C4-2B (cell line): Measurements from ENCODE around the gene MSRB3.
"Not testable (repeated sequence)": the region's sequence is repeated elsewhere in the genome, so short reads cannot be mapped to it uniquely, and the experiment has no call there.

ENCODE experiments used
- H3K27ac ChIP-seq: fragments of 450-650 bp; 2 replicates; pipeline ENCODE4 v1.5.1; 2017
- CTCF ChIP-seq: fragments of 450-650 bp; conservative IDR thresholded peaks from 2 replicates; pipeline ENCODE4 v1.5.1; 2017; ENCODE audit warnings: mild to moderate bottlenecking
- ZFX ChIP-seq: fragments of 450-650 bp; IDR thresholded peaks from 2 replicates; pipeline ENCODE4 v1.6.1; 2017

The MSRB3 gene

GRCh38 chr12:65465766-65466547 is 187.5 kb downstream of the MSRB3 start:
- H3K27ac ChIP-seq = no peak overlapping the region
- no peak for TF ChIP-seq CTCF
- TF ChIP-seq ZFX = no peak

- TF ChIP-seq ZFX (no peak), CTCF (no peak)
- no peak overlapping the region for H3K27ac ChIP-seq
These were observed 188.4 kb downstream of the MSRB3 start for GRCh38 chr12:65466911-65467310.

GRCh38 chr12:65470256-65470655 is 191.8 kb downstream of the MSRB3 start:
- TF ChIP-seq ZFX (no peak), CTCF (no peak)
- H3K27ac ChIP-seq = no peak overlapping the region

- no peak overlapping the region for H3K27ac ChIP-seq
- TF ChIP-seq CTCF (no peak), ZFX (no peak)
These were observed 193.6 kb downstream of the MSRB3 start for GRCh38 chr12:65472079-65472478.

GRCh38 chr12:65474831-65475230 is 196.3 kb downstream of the MSRB3 start:
- H3K27ac ChIP-seq = no peak overlapping the region
- TF ChIP-seq ZFX = no peak
- TF ChIP-seq CTCF = no peak

GRCh38 chr12:65477721-65478120 is 199.2 kb downstream of the MSRB3 start:
- no peak overlapping the region for H3K27ac ChIP-seq
- TF ChIP-seq CTCF = no peak
- TF ChIP-seq ZFX = no peak

GRCh38 chr12:65483891-65484516 is 205.5 kb downstream of the MSRB3 start:
- H3K27ac ChIP-seq = not testable (repeated sequence)

- TF ChIP-seq CTCF = no peak
- TF ChIP-seq ZFX = no peak
- H3K27ac ChIP-seq = no peak overlapping the region
These were observed 209.7 kb downstream of the MSRB3 start for GRCh38 chr12:65488197-65488596.
